HT1080 (cell line): ENCODE data around the gene LRRC27. TPM values are rescaled to one million over a fixed set of nuclear protein-coding genes. Genes with fewer than 3 reads are reported as not detected.

Source experiments
- DNase-seq: peaks from one replicate; pipeline ENCODE4 v3.0.0-alpha.2; 2015; ENCODE audit warnings: low read depth
- total RNA-seq: library from RNA; depleted of rRNA; stranded (reverse); fragments of >200 nt; shearing (Covaris generic); gene quantifications from 2 replicates; pipeline ENCODE4 v1.2.3, GENCODE V29; 2014

Gene LRRC27
- total RNA-seq, 1 experiment from 2014 or later, result 5.2 TPM

- DNase-seq, result no peak
Measured at GRCh38 chr10:132355297-132355696, 23.3 kb downstream of the LRRC27 start.

- DNase-seq, result no peak
Measured at GRCh38 chr10:132355754-132356153, 23.8 kb downstream of the LRRC27 start.

GRCh38 chr10:132356621-132357195 lies 24.7 kb downstream of the LRRC27 start:
- no peak for DNase-seq

- DNase-seq, result no peak
Measured at GRCh38 chr10:132357286-132358058, 25.5 kb downstream of the LRRC27 start.

- DNase-seq, result no peak
Measured at GRCh38 chr10:132359305-132360040, 27.5 kb downstream of the LRRC27 start.

GRCh38 chr10:132360766-132361447 lies 28.9 kb downstream of the LRRC27 start:
- DNase-seq, result no peak

GRCh38 chr10:132361581-132362101 lies 29.6 kb downstream of the LRRC27 start:
- no peak for DNase-seq

- DNase-seq, result no peak
Measured at GRCh38 chr10:132362151-132362611, 30.2 kb downstream of the LRRC27 start.

- DNase-seq, result no peak
Measured at GRCh38 chr10:132363376-132363775, 31.4 kb downstream of the LRRC27 start.

- no peak for DNase-seq
Measured at GRCh38 chr10:132363921-132364593, 32.1 kb downstream of the LRRC27 start.

- DNase-seq, result no peak
Measured at GRCh38 chr10:132364594-132364970, 32.6 kb downstream of the LRRC27 start.

- no peak for DNase-seq
Measured at GRCh38 chr10:132365102-132365501, 33.1 kb downstream of the LRRC27 start.

GRCh38 chr10:132366006-132366405 lies 34.0 kb downstream of the LRRC27 start:
- DNase-seq, result no peak

- no peak for DNase-seq
Measured at GRCh38 chr10:132366499-132366898, 34.5 kb downstream of the LRRC27 start.

- DNase-seq, result no peak
Measured at GRCh38 chr10:132368391-132368790, 36.4 kb downstream of the LRRC27 start.

GRCh38 chr10:132368881-132369635 lies 37.1 kb downstream of the LRRC27 start:
- DNase-seq, result peak; percentile 25

- no peak for DNase-seq
Measured at GRCh38 chr10:132369636-132370185, 37.7 kb downstream of the LRRC27 start.

- DNase-seq, result no peak
Measured at GRCh38 chr10:132370426-132371340, 38.7 kb downstream of the LRRC27 start.

- no peak for DNase-seq
Measured at GRCh38 chr10:132371641-132372081, 39.7 kb downstream of the LRRC27 start.
